HepG2 (cell line): ENCODE data around the gene CXXC5.

Experiments used
- ARID2 ChIP-seq: sonication (generic); formaldehyde crosslinking; IDR thresholded peaks from 2 replicates; pipeline ENCODE4 v1.8.1; 2022; ENCODE audit warnings: mild to moderate bottlenecking, missing genetic modification reagents, borderline replicate concordance
- CTCF ChIP-seq: sonication (generic); formaldehyde crosslinking; IDR thresholded peaks from 2 replicates; pipeline ENCODE4 v1.5.0; 2020; ENCODE audit warnings: mild to moderate bottlenecking, missing genetic modification reagents, moderate library complexity
- DBP ChIP-seq: sonication (generic); formaldehyde crosslinking; IDR thresholded peaks from 2 replicates; pipeline ENCODE4 v1.4.0; 2020; ENCODE audit warnings: missing genetic modification reagents; ENCODE audit errors: not compliant biosample characterization
- FOSL2 ChIP-seq: sonication (generic); formaldehyde crosslinking; IDR thresholded peaks from 2 replicates; pipeline ENCODE4 v1.4.0; 2020; ENCODE audit warnings: missing genetic modification reagents
- HNF4A ChIP-seq: sonication (generic); formaldehyde crosslinking; IDR thresholded peaks from 2 replicates; pipeline ENCODE4 v1.4.0; 2020; ENCODE audit warnings: missing genetic modification reagents
- RXRA ChIP-seq: sonication (generic); formaldehyde crosslinking; IDR thresholded peaks from 2 replicates; pipeline ENCODE4 v1.5.1; 2020; ENCODE audit warnings: missing genetic modification reagents
- TF ChIP-seq, protein P1 (sequence below): IDR thresholded peaks from 2 replicates; pipeline ENCODE4 v1.6.1; 2012; ENCODE audit warnings: inconsistent platforms

- TF ChIP-seq ARID2 (CRISPR knock-in tag) (no peak), FOSL2 (no peak), RXRA (CRISPR knock-in tag) (peak; percentile 39; the same call in 1 of the 2 replicates), HNF4A (CRISPR knock-in tag) (no peak), DBP (CRISPR knock-in tag) (no peak), CTCF (CRISPR knock-in tag) (no peak)
- TF ChIP-seq, protein P1, sequence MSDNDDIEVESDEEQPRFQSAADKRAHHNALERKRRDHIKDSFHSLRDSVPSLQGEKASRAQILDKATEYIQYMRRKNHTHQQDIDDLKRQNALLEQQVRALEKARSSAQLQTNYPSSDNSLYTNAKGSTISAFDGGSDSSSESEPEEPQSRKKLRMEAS, result no peak
Observed at GRCh38 chr5:139686706-139687441, 38.7 kb downstream of the CXXC5 start.
